ENCODE results near the gene DDX39B. TPM values are rescaled to one million over a fixed set of nuclear protein-coding genes. Genes with fewer than 3 reads are reported as not detected.
"Not testable (repeated sequence)": the region's sequence is repeated elsewhere in the genome, so short reads cannot be mapped to it uniquely, and the experiment has no call there.

Gene DDX39B
- total RNA-seq, 2 experiments from 2014 or later, result 611 to 614 TPM

- ChIA-PET CTCF (no interaction called here), POLR2A (interaction anchor here (0.7 kb wide), 1 partner anchor 8 kb away, joined by 9 read pairs; no protein-coding TSS in a partner anchor)
Observed at GRCh38 chr6:31525553-31525931, 16.3 kb downstream of the DDX39B start.

GRCh38 chr6:31521835-31522234 is 20.0 kb downstream of the DDX39B start:
- CTCF ChIA-PET, result no interaction called here
- POLR2A ChIA-PET, result no interaction called here

- ChIA-PET CTCF (no interaction called here), POLR2A (no interaction called here)
Observed at GRCh38 chr6:31513456-31514165, 28.2 kb downstream of the DDX39B start.

- POLR2A ChIA-PET, result no interaction called here
- CTCF ChIA-PET, result no interaction called here
Observed at GRCh38 chr6:31510007-31510406, 31.8 kb downstream of the DDX39B start.

GRCh38 chr6:31509036-31509435 is 32.8 kb downstream of the DDX39B start:
- POLR2A ChIA-PET, CTCF ChIA-PET: not testable (repeated sequence)

- ChIA-PET CTCF (no interaction called here), POLR2A (no interaction called here)
Observed at GRCh38 chr6:31502586-31502985, 39.2 kb downstream of the DDX39B start.

- POLR2A ChIA-PET, CTCF ChIA-PET: not testable (repeated sequence)
Observed at GRCh38 chr6:31499648-31500047, 42.2 kb downstream of the DDX39B start.

GRCh38 chr6:31498748-31499147 is 43.1 kb downstream of the DDX39B start:
- CTCF ChIA-PET, result interaction anchor here (1.3 kb wide), 1 partner anchor 99 kb away, joined by 3 read pairs; no protein-coding TSS in a partner anchor
- POLR2A ChIA-PET, result no interaction called here

- ChIA-PET POLR2A (interaction anchor here (0.6 to 4.0 kb wide), 2 partner anchors 44 to 81 kb away, joined by 3 to 23 read pairs; partner anchors contain the start of gene DDX39B), CTCF (interaction anchor here (0.8 to 1.5 kb wide), 6 partner anchors 44 to 100 kb away, joined by 3 to 4 read pairs (median 3); partner anchors contain the start of genes ATP6V1G2, DDX39B and NFKBIL1)
Observed at GRCh38 chr6:31497531-31498476, 44.0 kb downstream of the DDX39B start, which contains the start of gene MICB. TSS of gene MICB (plus strand) at chr6:31498145. CDS start at chr6:31498194, 49 bp downstream.

GRCh38 chr6:31496826-31497225 is 45.0 kb downstream of the DDX39B start:
- ChIA-PET POLR2A (interaction anchor here (0.6 to 4.0 kb wide), 2 partner anchors 45 to 331 kb away, joined by 3 to 23 read pairs; partner anchors contain the start of genes DDX39B and HSPA1B), CTCF (interaction anchor here (0.7 to 1.5 kb wide), 7 partner anchors 45 to 145 kb away, joined by 3 to 5 read pairs (median 4); partner anchors contain the start of genes ATP6V1G2, DDX39B and NFKBIL1)

GRCh38 chr6:31495580-31495979 is 46.2 kb downstream of the DDX39B start:
- CTCF ChIA-PET, result interaction anchor here (0.6 to 3.3 kb wide), 6 partner anchors 16 to 591 kb away, joined by 3 to 19 read pairs (median 5); partner anchors contain the start of gene DDX39B

GRCh38 chr6:31493875-31494694 is 47.7 kb downstream of the DDX39B start:
- CTCF ChIA-PET, result interaction anchor here (0.6 to 3.3 kb wide), 10 partner anchors 22 to 121 kb away, joined by 3 to 19 read pairs (median 4); partner anchors contain the start of genes ATP6V1G2 and DDX39B
- POLR2A ChIA-PET, result interaction anchor here (0.5 to 4.0 kb wide), 5 partner anchors 42 to 341 kb away, joined by 4 to 23 read pairs (median 5); partner anchors contain the start of genes DDX39B and TNF

More at GRCh38 chr6:31495580-31495979, 46.2 kb downstream of the DDX39B start:
- POLR2A ChIA-PET, result interaction anchor here (0.6 to 4.0 kb wide), 3 partner anchors 46 to 79 kb away, joined by 4 to 23 read pairs (median 5); partner anchors contain the start of genes DDX39B and TNF

GRCh38 chr6:31493550-31493874 is 48.3 kb downstream of the DDX39B start:
- CTCF ChIA-PET, result interaction anchor here (1.1 to 3.3 kb wide), 7 partner anchors 31 to 105 kb away, joined by 4 to 19 read pairs (median 6); partner anchors contain the start of genes ATP6V1G2 and DDX39B
- POLR2A ChIA-PET, result not testable (repeated sequence)

- ChIA-PET CTCF (no interaction called here), POLR2A (interaction anchor here (0.7 kb wide), 1 partner anchor 24 kb away, joined by 7 read pairs; no protein-coding TSS in a partner anchor)
Observed at GRCh38 chr6:31490115-31490873, 51.5 kb downstream of the DDX39B start.

- ChIA-PET POLR2A (no interaction called here), CTCF (interaction anchor here (0.7 kb wide), 1 partner anchor 31 kb away, joined by 3 read pairs; no protein-coding TSS in a partner anchor)
Observed at GRCh38 chr6:31489086-31489485, 52.7 kb downstream of the DDX39B start.

GRCh38 chr6:31487674-31488073 is 54.1 kb downstream of the DDX39B start:
- POLR2A ChIA-PET, CTCF ChIA-PET: not testable (repeated sequence)

GRCh38 chr6:31486065-31486837 is 55.6 kb downstream of the DDX39B start:
- CTCF ChIA-PET, POLR2A ChIA-PET: not testable (repeated sequence)
